Measurements from ENCODE around the gene PLCB4.

Gene PLCB4

GRCh38 chr20:9286501-9287461 lies 217.9 kb downstream of the PLCB4 start:
- no peak for DNase-seq

DNA sequence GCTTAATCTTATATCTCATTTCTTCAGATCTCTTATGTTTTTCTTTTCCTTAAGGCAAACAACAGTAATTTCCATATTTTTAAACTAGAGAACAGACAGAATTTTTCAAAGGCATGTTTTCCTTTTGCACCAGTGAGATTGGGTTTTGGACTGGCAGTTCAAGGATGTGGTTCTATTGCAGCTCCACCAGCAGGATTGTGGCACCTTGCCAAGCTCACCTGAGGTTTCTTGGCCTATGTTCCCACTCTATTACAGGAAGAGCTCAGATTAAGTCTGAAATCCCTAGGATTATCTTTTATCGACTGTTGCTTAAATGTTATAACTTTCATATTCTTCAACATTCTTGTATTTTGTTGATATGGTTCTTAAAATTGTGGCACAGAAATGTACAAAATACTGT lies 218.9 kb downstream of the PLCB4 start:
- DNase-seq, result no peak

- no peak for DNase-seq
Observed at GRCh38 chr20:9290331-9290730, 221.4 kb downstream of the PLCB4 start.

DNA sequence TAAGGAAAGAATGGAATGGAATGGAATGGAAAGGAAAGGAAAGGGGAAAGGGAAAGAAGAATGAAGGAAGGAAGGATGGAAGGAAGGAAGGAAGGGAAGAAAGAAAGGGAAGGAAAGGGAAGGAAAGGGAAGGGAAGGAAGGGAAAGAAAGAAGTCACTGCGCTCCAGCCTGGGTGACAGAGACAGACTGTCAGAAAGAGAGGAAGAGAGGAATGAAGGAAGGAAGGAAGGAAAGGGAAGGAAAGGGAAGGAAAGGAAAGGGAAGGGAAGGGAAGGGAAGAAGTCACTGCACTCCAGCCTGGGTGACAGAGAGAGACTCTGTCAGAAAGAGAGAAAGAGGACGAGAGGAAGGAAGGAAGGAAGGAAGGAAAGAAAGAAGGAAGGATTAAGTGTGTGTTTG lies 224.3 kb downstream of the PLCB4 start:
- no peak for DNase-seq

- DNase-seq, result no peak
Observed at GRCh38 chr20:9294041-9294440, 225.2 kb downstream of the PLCB4 start.

DNA sequence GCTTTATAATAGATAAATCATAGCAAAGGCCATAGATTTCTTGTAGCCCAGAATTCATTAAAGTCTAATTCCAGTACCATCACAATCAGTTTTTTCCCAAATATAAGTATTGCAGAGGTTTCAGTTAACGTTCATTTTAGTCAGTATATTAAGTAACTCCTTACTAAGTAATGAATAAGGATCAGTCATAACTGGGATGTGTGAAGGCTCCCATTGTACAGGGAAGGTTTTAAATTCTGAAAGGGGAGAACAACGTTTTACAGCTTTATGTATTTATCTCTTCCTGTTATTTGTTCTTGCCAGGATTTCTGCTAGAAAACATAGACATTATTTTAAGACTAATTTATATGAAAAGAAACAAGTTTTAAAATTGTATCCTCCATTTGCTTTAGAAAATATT lies 230.0 kb downstream of the PLCB4 start:
- no peak for DNase-seq

- no peak for DNase-seq
Observed at GRCh38 chr20:9300080-9300479, 231.2 kb downstream of the PLCB4 start.

- DNase-seq, result no peak
Observed at GRCh38 chr20:9300534-9300933, 231.6 kb downstream of the PLCB4 start.

DNA sequence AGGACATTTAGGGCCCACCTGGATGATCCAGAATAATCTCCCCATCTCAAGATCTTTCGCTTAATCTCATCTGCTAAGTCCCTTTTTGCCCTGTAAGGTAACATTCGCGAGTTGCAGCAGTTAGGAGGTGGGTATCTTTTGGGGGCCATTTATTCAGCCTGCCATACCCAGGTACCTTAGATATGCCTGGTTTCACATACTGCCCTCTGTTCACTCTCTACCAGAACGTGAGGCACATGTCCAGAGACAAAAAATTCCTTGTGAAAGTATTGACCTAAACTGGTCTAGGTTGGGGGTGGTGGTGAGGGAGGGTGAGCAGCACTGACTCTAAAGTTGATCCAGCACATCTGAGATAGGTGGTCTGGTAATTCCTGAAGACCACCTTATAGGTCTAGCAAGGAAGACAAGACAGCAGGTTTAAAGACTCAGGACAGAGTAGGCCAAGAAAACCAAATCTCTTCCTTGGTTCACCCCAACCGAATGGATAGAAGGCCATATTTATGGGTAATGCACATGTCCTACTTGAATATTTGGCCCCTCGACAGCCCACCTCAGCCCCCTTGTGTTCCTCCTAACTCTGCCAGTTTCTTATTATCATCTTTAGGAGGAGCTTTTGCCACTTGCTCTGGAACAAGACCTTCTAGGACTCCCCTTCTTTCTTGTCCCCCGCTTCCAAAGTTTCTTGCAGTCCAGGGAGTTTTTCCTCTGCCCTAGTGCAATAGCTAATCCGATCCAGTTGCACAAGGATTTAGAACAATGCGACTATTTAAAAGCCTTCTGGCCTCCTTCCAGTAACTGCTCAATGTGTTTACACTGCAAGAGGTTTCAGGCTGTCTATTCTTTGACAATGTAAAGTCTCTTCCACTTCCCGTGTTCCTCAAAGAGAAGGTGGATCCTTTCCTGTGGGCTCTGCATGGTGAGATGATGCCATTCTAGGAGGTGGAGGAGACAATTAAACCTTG lies 232.5 kb downstream of the PLCB4 start:
- no peak for DNase-seq

GRCh38 chr20:9302091-9302462 lies 233.2 kb downstream of the PLCB4 start:
- DNase-seq, result no peak

- no peak for DNase-seq
Observed at GRCh38 chr20:9306521-9306920, 237.6 kb downstream of the PLCB4 start.

DNA sequence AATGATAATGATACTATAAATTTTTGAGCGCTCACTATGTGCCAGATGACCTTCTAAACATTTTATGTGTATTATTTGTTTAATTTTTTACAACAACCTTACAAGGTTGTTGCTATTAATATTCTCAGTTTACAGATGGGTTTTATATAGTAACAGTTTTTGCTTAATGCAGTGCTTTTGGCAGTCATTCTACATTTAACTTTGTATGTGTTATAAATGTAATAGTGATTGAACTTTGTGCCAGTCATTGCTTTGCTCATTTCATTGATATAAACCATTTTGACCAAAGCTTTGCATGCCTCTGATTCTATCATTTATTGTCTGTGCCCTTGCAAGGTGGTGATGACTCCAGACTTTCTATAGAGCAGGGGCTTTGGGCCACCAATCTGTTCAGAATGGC lies 239.2 kb downstream of the PLCB4 start:
- DNase-seq, result no peak

GRCh38 chr20:9311132-9311531 lies 242.2 kb downstream of the PLCB4 start:
- DNase-seq, result no peak

- DNase-seq, result no peak
Observed at GRCh38 chr20:9319687-9320384, 250.9 kb downstream of the PLCB4 start.

GRCh38 chr20:9321007-9321406 lies 252.1 kb downstream of the PLCB4 start:
- no peak for DNase-seq

- no peak for DNase-seq
Observed at GRCh38 chr20:9322661-9323060, 253.8 kb downstream of the PLCB4 start.

DNA sequence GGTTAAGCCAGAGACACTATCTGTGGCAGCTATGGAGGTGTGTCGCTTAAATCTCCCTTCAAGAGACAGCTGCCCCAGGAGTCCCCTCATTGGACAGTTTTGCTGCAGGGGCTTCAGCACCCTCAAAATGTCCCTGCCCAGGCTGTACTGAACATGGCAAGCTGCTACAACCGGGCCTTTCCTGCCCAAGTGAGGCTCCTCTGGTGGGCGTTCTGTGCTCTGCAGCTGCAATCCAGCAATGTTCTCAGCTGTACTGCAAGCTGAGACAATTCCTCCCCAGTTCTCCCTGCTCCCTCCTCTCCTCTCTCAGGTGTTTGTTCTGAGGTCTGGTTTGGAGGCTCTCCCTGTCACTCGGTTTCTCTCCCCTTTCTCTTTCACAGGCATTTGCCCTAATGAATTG lies 254.7 kb downstream of the PLCB4 start:
- DNase-seq, result no peak

GRCh38 chr20:9329355-9330101 lies 260.6 kb downstream of the PLCB4 start:
- DNase-seq, result no peak

- DNase-seq, result no peak
Observed at GRCh38 chr20:9330151-9330550, 261.3 kb downstream of the PLCB4 start.

- DNase-seq, result no peak
Observed at GRCh38 chr20:9331707-9332435, 263.0 kb downstream of the PLCB4 start.

GRCh38 chr20:9332791-9333479 lies 264.0 kb downstream of the PLCB4 start:
- DNase-seq, result no peak
